Endometrial microvascular endothelial cells (primary cell): Measurements from ENCODE around the gene FXYD2. TPM values are rescaled to one million over a fixed set of nuclear protein-coding genes. Genes with fewer than 3 reads are reported as not detected.
"Not testable (repeated sequence)": the region's sequence is repeated elsewhere in the genome, so short reads cannot be mapped to it uniquely, and the experiment has no call there.

ENCODE experiments used
- in situ Hi-C: cut with HindIII; loops from 2 replicates; pipeline ENCODE4 v1.10.0; 2017; ENCODE audit warnings: low sequenced_read_pairs, low pct_unique_long_range_greater_than_20kb; ENCODE audit errors: inconsistent ontology term
- total RNA-seq: library from RNA; depleted of rRNA; stranded (reverse); fragments of >200 nt; gene quantifications from one replicate; pipeline ENCODE4 v1.2.3, GENCODE V29; 2015; ENCODE audit errors: inconsistent ontology term

FXYD2 gene
- total RNA-seq, 1 donor from 2014 or later, result not detected

DNA sequence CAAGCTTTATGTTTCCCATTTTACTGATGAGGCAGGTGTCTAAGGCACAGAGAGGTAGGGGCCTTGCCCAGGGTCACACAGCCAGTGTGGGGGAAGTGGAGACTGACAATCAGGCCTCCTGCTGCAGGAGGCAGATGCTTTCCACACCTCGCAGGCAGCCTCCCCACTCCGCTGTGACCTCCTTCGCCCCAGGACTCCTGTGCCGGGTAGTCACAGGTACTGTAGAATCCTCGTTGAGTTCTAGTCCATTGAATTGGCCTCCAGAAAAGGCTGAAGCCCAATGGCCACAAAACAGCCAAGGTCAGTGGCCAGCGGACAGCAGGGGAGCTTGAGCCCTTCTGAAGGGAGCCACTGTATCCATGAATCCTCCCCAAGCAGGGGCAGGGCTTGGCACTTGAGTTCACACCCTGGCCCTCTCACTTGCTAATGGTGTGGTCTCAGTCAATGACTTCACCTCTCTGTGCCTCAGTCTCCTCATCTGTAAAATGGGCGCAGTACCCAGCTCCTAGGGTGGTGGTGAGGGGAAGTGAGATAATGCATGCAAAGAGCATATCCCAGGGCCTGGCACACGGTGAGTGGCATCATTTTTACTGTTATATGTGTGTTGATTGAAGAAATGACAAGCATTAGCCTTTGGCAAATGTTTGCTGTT is 1.1 kb upstream of the FXYD2 start:
- in situ Hi-C loops, result no loop called here

DNA sequence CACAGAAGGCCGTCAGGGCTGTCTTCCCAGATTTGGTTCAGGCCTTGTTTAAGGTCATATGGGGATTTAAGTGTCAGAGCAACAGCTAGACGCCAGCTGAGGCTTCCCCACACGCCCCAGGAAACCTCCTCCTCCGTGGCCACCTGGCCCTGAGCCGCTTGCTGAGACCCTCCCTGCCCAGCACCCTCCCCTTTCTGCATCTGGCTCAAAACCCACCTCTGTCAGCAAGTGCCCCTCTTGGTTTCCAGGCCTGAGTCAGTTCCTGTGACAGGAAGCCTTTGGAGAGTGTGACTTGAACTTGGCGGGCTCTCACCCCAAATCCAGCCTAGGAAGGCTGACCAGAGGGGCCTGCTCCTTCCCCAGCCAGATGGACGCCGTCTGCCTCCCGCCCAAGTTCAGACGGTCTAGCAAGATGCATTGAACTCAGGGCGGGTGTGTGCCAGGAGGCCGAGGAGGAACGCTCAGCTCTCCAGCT is 561 bp downstream of the FXYD2 start:
- in situ Hi-C loops, result no loop called here

DNA sequence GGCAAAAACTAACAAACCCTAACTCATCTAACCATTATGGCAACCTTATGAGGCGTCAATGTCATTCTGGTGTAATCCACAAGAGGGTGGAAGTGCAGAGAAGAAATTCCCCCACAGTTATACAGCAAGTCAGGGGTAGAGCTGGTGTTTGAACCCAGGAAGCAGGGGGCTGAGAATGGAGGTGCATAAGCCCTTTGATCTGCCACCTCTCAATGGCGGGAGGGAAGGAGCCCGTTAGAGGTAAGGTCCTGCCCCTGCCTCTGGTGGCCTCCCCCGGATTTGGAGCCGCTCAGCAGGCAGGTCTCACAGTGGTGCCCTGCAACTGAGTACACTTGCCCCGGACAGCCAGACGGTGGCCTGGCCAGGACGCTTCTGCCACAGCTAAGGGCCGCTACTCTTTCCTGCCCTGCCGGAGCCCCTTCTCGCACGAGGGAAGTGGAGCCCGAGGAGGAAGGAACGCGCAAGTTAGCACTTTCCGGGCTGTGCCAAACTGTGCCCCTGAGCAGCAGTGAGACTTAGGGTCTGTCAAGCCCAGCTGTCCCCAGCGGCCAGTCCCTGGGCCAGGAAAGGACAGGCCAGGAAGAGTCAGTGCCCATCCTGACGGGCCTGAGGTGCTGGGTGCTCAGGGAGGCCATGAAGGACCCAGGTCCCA is 1.1 kb downstream of the FXYD2 start:
- in situ Hi-C loops, result no loop called here

DNA sequence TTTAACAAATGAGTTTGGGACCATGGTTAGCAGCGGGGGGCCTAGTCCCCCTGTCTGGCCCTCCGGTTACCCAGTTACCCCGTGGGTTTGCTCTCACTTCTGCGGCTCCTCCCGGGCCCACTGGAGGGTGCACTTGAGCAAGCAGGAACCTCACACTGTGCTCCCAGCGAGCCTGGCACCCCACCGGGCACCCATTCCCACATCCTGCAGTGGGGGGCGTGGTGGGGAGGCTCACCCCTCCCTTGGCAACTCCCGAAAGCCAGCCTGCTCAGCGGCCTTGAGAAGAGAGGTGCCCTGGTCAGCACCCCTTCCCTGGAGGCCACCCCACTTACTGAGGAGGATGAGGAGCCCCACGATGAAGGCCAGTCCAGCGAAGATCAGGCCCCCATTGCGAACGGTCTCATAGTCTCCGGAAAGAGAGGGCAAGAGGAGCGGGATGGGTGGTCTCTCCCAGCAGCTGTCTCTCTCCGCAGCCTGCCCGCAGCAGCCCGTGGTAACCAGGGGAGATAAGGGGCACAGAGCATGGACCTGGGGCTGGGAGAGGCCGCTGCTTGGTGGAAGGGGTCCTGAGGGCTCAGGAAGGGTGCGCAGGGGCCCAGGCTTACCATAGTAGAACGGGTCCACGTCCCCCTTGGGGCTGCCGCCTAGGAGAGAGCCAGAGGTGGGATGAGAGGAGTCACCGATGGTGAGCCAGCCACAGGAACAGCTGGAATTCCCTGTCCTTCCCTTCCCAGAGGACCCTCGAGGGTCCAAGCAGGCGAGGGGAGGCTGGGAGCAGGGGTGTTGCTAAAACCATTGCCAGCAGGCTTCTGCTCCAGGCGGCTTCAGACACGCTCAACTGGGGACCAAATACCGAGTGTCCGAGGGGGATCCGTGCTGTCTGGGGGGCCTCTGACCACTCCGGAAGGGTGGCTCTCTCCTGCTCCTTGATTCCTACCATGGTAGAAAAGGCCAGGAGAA is 2.2 kb downstream of the FXYD2 start:
- in situ Hi-C loops, result no loop called here

DNA sequence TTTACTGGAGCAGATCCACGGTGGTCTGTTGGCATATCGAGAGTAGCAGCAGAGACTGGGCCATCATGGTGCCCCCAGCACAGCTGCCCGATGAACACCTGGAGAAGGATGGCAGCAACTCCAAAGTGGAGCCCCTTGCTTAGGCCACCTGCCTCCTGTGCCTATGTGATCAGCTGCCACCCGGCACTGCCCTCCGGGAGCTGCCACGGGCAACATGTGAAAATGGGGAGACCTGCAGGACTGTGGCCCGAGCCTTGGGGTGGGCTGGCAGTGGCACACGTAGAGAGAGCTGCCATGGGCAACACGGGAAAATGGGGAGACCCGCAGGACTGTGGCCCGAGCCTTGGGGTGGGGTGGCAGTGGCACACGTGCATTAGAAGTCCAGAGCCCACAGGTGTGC is 3.1 kb downstream of the FXYD2 start:
- in situ Hi-C loops, result no loop called here

DNA sequence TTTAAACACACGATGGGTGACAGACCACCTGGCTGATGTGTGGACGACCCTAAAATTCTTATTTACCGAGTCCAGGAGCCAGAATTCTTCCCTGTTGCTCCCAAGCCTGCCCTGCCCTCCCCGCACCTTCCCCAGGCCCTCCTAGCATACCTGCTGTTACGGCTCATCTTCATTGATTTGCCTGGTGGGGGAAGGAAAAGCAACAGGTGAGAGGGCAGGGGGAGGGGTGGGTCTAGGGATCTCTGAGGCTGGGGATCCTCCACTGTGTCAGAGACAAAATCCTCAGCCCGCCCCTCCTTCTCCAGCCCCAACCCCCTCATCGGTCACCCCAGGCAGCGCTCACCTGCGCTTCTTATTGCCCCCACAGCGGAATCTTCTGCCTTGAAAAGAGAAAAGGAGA is 4.0 kb downstream of the FXYD2 start:
- in situ Hi-C loops, result no loop called here

DNA sequence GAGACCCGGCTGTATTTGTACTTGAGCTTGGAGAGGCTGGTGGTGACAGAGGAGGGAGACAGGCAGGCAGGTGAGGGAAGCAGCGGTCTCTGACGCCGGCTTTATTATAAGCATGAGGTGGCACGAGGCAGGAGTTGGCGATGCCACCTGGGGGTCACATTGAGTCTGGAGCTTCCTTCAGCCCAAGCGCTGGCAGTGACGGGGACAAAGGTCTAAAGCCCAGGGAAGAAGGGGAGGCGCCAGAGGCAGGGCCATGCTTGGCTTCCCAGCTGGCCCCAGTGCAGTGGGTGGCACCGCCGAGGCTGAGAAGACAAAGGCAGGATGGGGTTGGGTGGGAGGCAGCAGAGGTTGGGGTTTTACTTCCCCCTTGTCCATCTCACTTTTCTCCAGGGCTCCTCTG is 4.5 kb downstream of the FXYD2 start:
- in situ Hi-C loops, result no loop called here

DNA sequence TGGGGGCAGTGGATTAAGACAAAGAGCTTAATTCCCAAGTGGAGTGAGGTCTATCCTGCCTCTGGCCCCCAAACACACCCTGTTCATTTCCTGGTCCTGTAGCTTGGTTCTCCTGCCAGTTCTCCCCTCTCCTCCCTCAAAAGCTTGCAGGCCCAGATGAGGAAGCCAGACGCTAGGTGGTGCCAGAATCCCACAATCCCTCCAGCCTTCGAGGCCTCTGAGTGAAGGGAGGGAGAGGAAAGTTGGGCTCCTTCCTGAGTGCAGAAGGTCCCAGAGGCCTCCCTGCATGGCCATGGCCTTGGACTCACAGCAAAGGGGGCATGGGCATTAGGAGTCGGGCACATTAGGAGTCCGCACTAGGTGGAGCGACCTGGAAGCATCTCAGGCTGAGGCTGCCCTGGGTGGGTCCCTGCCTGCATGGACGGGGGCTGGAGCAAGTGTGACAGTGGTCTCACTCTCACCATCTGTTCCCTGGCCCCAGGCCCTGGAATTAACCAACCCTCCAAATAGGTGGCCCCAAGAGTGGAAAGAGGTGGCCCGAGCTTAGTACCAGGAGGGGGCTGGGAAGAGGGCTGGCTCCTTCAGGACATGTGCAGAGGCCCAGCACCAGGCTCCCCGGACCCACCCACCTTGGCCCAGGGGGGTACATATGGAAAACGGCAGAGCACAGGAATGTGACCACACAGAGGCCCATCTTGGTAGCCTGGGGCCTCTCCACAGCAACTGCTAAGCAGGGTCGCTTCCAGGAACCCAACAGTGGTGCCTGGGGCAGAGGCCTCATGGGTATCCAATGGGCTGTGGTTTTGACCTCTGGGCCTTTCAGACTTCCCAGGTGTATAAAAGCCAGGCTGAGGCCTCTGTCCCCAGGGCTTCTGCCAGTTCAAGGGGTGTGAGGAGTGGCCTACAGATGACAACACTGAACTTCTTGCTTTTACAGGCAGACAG is 5.2 kb downstream of the FXYD2 start:
- in situ Hi-C loops, result no loop called here

DNA sequence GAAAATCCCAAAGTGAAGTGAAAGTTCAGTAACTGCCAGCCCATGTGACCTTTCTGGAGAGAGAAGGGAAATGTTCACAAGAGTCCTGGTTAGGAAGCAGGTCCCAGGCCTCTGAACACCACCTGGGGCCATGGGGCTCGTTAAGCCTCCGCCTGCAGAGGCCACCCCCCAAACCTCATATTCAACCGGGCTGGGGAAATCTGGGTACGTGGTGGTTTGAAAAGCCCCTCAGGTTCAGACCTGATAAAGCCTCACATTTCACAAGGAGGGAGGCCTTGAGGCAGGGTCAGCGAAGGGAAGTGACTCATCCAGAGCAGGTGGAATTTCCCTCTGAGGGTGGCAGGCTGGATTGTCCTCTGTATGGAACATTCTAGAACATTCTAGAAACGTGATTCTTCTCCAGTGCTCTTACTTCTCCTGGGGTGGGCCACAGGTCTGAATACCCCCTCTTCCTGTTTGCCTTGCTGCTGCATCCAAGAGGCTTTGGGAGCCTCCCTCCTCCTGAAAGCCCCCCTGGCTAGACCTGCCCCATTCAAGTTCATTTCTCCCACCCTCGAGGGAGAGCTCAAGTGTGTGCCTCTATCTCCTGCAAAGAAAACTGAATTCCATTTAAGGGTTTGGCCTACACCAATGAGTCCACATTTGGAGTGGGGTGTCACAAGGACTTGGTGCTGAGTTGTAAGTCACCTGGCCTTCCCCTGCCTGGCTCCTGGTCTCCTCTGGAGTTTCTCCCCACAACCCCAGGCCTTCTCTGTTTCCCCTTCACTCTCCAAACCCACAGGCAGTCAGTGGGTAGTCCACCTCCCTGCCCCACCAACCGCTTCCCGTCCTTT is 6.3 kb downstream of the FXYD2 start:
- in situ Hi-C loops, result no loop called here

DNA sequence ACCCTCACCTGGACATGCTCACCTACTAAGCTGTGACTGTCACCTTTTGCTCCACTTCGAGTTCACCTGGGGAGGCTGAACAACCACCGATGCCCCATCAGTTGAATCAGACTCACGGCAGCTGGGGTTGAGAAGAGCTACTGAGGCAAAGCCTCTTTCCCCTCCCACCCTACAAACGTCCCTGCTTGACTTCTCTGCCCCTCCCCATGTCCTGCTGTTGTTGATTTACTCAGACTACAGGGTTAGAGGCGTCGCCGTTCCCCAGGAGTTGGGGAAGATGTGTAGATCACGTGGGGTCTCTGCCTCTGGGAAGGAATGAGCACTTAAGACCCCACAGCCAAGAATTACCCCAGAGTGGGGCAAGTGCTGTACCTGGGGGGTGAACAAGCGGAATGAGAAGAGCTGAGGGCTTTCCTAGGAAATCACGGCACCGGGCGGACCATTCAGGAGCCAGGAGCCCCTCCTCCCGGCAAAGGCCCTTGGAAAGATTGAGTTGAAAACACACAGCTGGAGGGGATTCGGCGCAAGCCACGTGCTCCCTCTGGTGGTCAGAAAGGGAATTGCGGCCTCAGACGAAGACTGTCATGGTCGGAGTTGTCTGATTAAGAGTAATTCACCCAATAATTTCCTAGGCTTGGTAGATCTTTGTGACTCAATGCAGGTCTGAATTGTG is 7.0 kb downstream of the FXYD2 start:
- in situ Hi-C loops, result no loop called here

DNA sequence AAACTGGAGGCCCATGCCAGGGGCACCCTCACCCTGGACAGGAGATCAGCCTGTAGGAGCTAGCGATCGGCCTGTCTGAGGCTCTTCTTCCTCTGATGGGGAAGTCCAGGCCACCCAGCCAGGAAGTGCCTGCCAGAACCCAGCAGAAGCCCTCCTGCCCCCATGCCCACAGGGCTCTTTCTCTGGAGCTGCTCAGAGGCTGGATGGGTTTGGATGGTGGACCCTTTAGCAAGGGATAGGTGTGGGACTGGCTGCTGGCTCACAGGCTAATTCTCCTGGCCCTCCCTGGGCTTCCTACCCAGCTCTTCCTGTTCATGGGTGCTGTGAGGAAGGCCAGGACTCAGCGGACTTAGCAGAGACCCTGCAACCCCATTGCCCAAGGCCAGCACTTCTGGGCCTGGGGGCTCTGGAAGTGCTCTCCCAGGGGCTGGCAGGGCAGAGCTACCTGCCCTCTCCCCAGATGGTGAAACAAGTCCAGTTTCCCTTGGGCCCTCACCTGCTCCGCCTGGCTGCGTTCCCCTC is 7.6 kb downstream of the FXYD2 start:
- in situ Hi-C loops, result no loop called here

DNA sequence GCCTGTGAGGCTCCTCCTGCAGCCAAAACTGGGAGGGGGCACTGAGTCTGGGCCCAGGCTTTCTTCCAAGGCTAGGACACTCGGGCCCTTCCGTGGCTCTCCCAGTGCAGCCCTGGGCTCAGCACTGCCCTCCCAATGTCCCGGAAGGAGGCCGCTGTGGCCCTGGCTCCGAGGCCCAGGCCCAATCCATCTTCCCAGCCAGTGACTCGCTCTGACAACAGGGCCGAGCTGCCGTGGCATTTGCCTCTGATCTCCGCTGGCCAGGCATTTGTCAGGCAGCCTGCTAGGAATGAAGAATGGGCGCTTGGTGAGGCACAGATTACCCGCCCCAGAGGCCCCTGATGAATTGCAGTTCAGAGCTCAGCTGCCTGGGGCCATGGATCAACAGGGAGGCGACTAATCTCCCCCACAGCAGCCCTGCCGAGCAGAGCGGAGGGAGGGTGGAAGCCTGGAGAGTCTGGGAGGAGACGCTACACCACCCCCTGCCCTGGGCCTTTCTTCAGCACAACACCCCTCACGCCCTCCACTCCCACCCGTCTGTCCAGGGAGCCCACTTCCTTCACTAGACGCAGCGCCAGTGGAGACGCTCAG is 8.3 kb downstream of the FXYD2 start:
- in situ Hi-C loops, result no loop called here

DNA sequence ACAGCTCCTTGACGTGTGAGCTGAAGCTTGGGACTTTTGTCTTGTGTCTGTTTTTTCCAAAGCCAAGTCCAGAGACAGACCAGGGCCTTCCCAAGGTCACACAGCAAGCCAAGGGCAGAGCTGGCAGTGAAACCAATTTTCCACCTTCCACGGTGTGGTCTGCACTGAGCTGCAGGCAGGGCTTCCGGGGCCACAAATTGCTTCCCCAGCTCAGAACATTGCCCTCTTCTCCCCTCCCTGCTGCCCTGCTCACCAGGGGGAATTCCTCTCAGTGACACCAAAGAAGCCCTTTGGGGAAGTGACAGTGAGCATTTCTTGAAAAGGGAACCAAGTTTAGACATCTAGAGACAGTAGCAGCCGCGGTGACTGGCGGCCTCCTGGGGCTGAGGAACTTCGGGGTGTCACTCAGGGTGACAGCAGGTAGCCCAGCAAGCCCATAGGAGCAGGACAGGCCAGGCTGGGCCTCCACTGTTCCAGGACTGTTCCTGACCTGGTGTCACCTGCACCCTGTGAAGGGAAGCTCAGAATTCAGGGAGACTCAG is 9.2 kb downstream of the FXYD2 start:
- in situ Hi-C loops, result no loop called here

DNA sequence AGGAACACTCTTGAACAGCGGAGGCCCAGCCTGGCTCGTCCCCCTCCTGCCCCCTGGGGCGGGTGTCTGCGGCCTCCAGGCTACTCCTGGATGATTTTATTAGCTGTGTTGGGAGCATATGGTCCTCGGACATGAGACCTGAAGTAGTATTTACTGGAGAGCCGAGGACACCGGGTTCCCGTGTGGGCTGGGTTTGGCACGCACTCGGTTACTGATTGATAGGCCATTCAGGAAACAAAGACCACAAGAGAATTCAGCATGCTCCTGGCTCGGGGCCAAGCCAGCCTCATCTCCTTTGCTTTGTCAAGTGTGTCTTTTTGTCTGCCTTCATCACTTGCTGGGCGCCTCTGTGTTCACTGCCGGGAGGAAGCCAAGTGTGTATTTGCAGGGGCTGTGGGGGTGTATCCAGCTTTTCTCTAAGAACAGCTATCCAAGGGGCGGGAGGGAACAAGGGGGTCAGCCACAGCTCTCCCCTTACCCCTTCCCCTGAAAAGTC is 9.7 kb downstream of the FXYD2 start:
- in situ Hi-C loops, result no loop called here

DNA sequence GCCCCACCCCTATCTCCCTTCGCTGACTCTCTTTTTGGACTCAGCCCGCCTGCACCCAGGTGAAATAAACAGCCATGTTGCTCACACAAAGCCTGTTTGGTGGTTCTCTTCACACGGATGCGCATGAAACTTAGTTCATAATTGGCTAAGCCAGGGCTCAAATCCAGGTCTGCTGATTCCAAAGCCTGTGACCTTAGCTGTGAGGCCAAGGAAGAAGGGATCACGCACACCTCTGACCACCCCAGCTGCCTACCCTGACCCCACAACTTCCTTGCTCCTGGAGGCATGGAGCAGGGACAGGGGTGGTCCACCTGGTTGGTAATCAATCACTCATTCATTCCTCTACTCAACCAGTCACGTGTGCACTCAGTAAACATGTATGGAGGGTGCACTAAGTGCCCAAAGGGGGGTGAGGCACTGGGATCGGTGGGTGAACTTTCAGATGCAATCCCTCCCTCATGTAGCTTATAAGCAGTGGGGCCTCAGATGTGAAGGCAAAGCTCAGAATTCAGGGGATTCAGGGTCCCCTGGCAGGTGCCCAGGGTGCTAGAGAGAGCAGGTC is 10.3 kb downstream of the FXYD2 start:
- in situ Hi-C loops, result no loop called here

DNA sequence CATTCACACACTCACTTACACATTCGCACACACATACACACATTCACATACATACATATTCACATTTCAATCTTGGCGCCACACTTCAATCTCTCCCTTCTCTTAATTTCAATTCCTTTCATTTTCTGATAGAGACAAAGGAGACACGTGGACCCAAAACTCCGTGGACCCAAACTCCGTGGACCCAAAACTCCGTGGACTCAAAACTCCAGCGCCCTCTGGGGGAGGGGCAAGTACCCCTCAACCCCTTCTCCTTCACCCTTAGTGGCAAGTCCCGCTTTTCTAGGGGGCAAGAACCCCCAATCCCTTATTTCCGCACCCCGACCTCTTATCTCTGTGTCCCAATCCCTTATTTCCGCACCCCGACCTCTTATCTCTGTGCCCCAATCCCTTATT is 14.5 kb downstream of the FXYD2 start:
- in situ Hi-C loops, result not testable (repeated sequence)
